ENCODE data around the gene CBLIF.
A peak's percentile ranks its signal among the peaks of the same experiment; 100 is the strongest.

- peak; percentile 57; the same call in 1 of the 2 replicates for TF ChIP-seq CTCF (conservative IDR thresholded peaks at IDR 0.05)
- no peak for TF ChIP-seq EZH2 (IDR thresholded peaks at IDR 0.05; ENCODE audit: low read depth)
Observed at GRCh38 chr11:59810189-59810910, 34.9 kb downstream of the CBLIF start, which contains the start of gene MRPL16.
